ENCODE results near the gene CADM3. TPM values are rescaled to one million over a fixed set of nuclear protein-coding genes. Genes with fewer than 3 reads are reported as not detected.

Gene CADM3
- total RNA-seq, 2 experiments from 2014 or later = not detected

GRCh38 chr1:159123587-159123986 lies 47.8 kb upstream of the CADM3 start:
- H3K9me2 ChIP-seq (ENCODE audit: insufficient read depth, low read length) = no peaks in the 10 kb centered on the region
- CTCF ChIA-PET (ENCODE audit: unreplicated experiment) = no interaction called here
- POLR2A ChIA-PET = no interaction called here
- TF ChIP-seq CTCF (conservative IDR thresholded peaks at IDR 0.05; ENCODE audit: low read length) (no peak), EZH2phosphoT487 (IDR thresholded peaks at IDR 0.05; ENCODE audit: borderline replicate concordance, low read depth, low read length) (no peak)
- H3K9me3 ChIP-seq (ENCODE audit: low read length) = no peaks in the 10 kb centered on the region
- no peaks in the 10 kb centered on the region for H3K36me3 ChIP-seq (ENCODE audit: insufficient read depth, low read length)
- no peak overlapping the region for H3K4me3 ChIP-seq (ENCODE audit: low read depth, low read length, poor library complexity, severe bottlenecking)
- no peak for DNase-seq (ENCODE audit: low spot score)
- no peaks in the 10 kb centered on the region for H3K79me2 ChIP-seq (ENCODE audit: insufficient read depth, low read depth, low read length)
- intact Hi-C loops (cut with micrococcal nuclease; ENCODE audit: unreplicated experiment) = no loop called here
- H3K4me2 ChIP-seq (ENCODE audit: low read length) = no peak overlapping the region
- no peaks in the 10 kb centered on the region for H3K4me1 ChIP-seq (ENCODE audit: insufficient read depth, low read length, poor library complexity, severe bottlenecking)
- H4K20me1 ChIP-seq (ENCODE audit: insufficient read depth, low read length) = no peaks in the 10 kb centered on the region
- no TSS peak for BruUV-seq (replicated peaks)
- H3K27ac ChIP-seq (ENCODE audit: low read depth, low read length, poor library complexity, severe bottlenecking) = no peak overlapping the region
- no peak overlapping the region for H2AFZ ChIP-seq (ENCODE audit: low read length)

- DNase-seq (ENCODE audit: low spot score) = peak; percentile 62
- CTCF ChIA-PET (ENCODE audit: unreplicated experiment) = interaction anchor here (0.6 kb wide), 1 partner anchor 567 kb away, joined by 3 read pairs; no protein-coding TSS in a partner anchor
- H3K4me2 ChIP-seq (ENCODE audit: low read length) = no peak overlapping the region
- TF ChIP-seq CTCF (conservative IDR thresholded peaks at IDR 0.05; ENCODE audit: low read length) (peak; percentile 95), EZH2phosphoT487 (IDR thresholded peaks at IDR 0.05; ENCODE audit: borderline replicate concordance, low read depth, low read length) (no peak)
- H4K20me1 ChIP-seq (ENCODE audit: insufficient read depth, low read length) = no peaks in the 10 kb centered on the region; the same call in 1 of the 2 replicates
- no peak overlapping the region for H3K4me3 ChIP-seq (ENCODE audit: low read depth, low read length, poor library complexity, severe bottlenecking)
- no peak overlapping the region for H2AFZ ChIP-seq (ENCODE audit: low read length)
- BruUV-seq (replicated peaks) = no TSS peak
- POLR2A ChIA-PET = no interaction called here
- intact Hi-C loops (cut with micrococcal nuclease; ENCODE audit: unreplicated experiment) = loop anchor here (2.0 to 5.0 kb wide), 2 partner anchors 65 to 78 kb away; no protein-coding TSS in a partner anchor
- no peaks in the 10 kb centered on the region for H3K9me2 ChIP-seq (ENCODE audit: insufficient read depth, low read length)
- H3K9me3 ChIP-seq (ENCODE audit: low read length) = no peaks in the 10 kb centered on the region
- H3K27ac ChIP-seq (ENCODE audit: low read depth, low read length, poor library complexity, severe bottlenecking) = no peak overlapping the region
- no peaks in the 10 kb centered on the region for H3K4me1 ChIP-seq (ENCODE audit: insufficient read depth, low read length, poor library complexity, severe bottlenecking)
- H3K79me2 ChIP-seq (ENCODE audit: insufficient read depth, low read depth, low read length) = no peaks in the 10 kb centered on the region
- H3K36me3 ChIP-seq (ENCODE audit: insufficient read depth, low read length) = no peaks in the 10 kb centered on the region
Measured at GRCh38 chr1:159132271-159132881, 39.0 kb upstream of the CADM3 start.

GRCh38 chr1:159140474-159140873 lies 30.9 kb upstream of the CADM3 start:
- intact Hi-C loops (cut with micrococcal nuclease; ENCODE audit: unreplicated experiment) = no loop called here
- no peak overlapping the region for H3K4me3 ChIP-seq (ENCODE audit: low read depth, low read length, poor library complexity, severe bottlenecking)
- TF ChIP-seq EZH2phosphoT487 (IDR thresholded peaks at IDR 0.05; ENCODE audit: borderline replicate concordance, low read depth, low read length) = no peak
- TF ChIP-seq CTCF (conservative IDR thresholded peaks at IDR 0.05; ENCODE audit: low read length) = no peak
- H3K27ac ChIP-seq (ENCODE audit: low read depth, low read length, poor library complexity, severe bottlenecking) = no peak overlapping the region
- no peak for DNase-seq (ENCODE audit: low spot score)
- H4K20me1 ChIP-seq (ENCODE audit: insufficient read depth, low read length) = no peaks in the 10 kb centered on the region
- no peaks in the 10 kb centered on the region for H3K36me3 ChIP-seq (ENCODE audit: insufficient read depth, low read length)
- no TSS peak for BruUV-seq (replicated peaks)
- H3K79me2 ChIP-seq (ENCODE audit: insufficient read depth, low read depth, low read length) = no peaks in the 10 kb centered on the region
- no peaks in the 10 kb centered on the region for H3K9me2 ChIP-seq (ENCODE audit: insufficient read depth, low read length)
- H2AFZ ChIP-seq (ENCODE audit: low read length) = no peak overlapping the region
- ChIA-PET CTCF (ENCODE audit: unreplicated experiment) (no interaction called here), POLR2A (no interaction called here)
- H3K9me3 ChIP-seq (ENCODE audit: low read length) = no peaks in the 10 kb centered on the region
- no peak overlapping the region for H3K4me2 ChIP-seq (ENCODE audit: low read length)
- no peaks in the 10 kb centered on the region for H3K4me1 ChIP-seq (ENCODE audit: insufficient read depth, low read length, poor library complexity, severe bottlenecking)

Measured in OCI-LY7 (cell line).